GM12864 (cell line): ENCODE results near the gene C4orf36.

Experiments used
- DNase-seq: peaks from one replicate; pipeline ENCODE4 v3.0.0-alpha.2; 2011; ENCODE audit warnings: low read depth
- H3K4me3 ChIP-seq: 2 replicates; pipeline ENCODE4 v1.5.1; 2011; ENCODE audit warnings: mild to moderate bottlenecking, low read depth, low read length, control low read depth
- TF ChIP-seq, protein P1 (sequence below): IDR thresholded peaks from 2 replicates; pipeline ENCODE4 v1.5.1; 2011; ENCODE audit warnings: low read depth, mild to moderate bottlenecking, moderate library complexity, low read length, control low read depth, inconsistent platforms; ENCODE audit errors: missing control alignments

Gene C4orf36

DNA sequence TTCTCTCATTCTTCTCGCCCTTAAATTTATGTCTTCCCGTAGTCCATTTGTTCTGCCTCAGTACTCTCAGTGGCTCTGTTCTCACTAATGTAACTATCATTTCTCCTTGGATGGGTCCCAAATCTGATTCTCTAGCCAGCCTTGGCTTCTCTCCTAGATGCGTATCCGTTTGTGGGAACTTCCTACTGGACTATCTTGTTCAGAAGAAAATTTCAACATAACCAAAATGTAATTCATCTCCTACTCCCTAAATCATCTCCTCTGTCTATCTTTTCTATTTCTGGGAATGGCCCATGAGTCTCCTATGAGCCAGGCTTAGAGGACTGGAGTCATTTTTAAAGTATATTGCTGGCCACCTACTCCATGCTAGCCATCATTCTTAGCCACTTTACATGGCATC, 4.4 kb upstream of the C4orf36 start:
- no peak for DNase-seq
- no peak overlapping the region for H3K4me3 ChIP-seq
- TF ChIP-seq, protein P1, sequence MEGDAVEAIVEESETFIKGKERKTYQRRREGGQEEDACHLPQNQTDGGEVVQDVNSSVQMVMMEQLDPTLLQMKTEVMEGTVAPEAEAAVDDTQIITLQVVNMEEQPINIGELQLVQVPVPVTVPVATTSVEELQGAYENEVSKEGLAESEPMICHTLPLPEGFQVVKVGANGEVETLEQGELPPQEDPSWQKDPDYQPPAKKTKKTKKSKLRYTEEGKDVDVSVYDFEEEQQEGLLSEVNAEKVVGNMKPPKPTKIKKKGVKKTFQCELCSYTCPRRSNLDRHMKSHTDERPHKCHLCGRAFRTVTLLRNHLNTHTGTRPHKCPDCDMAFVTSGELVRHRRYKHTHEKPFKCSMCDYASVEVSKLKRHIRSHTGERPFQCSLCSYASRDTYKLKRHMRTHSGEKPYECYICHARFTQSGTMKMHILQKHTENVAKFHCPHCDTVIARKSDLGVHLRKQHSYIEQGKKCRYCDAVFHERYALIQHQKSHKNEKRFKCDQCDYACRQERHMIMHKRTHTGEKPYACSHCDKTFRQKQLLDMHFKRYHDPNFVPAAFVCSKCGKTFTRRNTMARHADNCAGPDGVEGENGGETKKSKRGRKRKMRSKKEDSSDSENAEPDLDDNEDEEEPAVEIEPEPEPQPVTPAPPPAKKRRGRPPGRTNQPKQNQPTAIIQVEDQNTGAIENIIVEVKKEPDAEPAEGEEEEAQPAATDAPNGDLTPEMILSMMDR = no peak

DNA sequence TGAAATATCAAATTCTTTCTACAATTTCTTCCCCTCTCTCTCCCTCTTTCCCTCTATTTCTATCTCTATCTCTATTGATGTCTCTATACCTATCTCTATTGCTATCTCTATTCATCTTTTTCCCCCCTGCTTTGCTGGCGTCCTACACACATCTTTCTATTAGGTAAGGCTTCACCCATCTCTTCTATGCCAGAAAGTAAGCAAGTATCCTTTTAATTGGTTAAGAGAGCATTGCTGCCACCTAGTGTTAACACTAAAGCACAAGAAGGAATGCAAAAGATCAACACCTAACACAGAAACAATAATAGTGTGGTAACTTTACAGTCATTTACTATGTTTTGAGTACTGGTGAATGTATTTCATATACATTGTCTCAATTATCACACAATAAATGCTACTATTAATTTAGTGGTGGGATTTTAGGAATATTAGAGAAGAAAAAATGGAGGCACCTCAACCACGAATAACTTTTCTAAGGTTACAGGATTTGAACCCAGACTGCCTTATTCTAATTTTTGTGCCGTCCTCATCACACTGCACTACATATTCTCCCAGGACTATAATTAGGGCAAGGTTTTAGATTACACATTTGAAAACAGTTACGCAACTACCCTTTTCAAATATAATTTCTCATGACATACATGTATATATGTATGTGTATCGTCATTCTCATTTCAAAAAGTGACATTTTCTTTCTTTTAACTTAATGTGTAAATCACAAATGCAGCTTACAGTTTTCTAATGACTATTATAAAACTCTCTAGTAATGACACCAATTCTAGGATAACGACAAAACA, 3.7 kb upstream of the C4orf36 start:
- H3K4me3 ChIP-seq = no peak overlapping the region
- TF ChIP-seq, protein P1 = peak; percentile 54
- no peak for DNase-seq

DNA sequence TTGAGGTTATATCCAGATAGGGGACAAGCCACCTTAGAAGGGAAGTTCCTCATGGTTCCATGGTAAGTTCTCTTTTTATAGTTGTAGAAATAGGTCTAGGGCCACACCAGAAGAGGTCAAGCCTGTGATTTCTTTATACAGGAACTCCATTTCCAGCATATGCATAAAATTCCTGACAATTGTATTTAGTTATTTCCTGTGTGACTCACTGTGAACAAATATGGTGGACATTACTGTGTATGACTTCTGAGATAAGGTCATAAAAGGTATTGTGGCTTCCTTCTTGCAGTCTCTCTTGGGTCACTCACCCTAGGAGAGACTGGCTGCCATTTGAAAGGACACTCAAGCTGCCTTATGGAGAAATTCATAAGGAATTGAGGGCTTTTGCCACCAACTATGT, 2.2 kb upstream of the C4orf36 start:
- TF ChIP-seq, protein P1 = no peak
- no peak for DNase-seq

DNA sequence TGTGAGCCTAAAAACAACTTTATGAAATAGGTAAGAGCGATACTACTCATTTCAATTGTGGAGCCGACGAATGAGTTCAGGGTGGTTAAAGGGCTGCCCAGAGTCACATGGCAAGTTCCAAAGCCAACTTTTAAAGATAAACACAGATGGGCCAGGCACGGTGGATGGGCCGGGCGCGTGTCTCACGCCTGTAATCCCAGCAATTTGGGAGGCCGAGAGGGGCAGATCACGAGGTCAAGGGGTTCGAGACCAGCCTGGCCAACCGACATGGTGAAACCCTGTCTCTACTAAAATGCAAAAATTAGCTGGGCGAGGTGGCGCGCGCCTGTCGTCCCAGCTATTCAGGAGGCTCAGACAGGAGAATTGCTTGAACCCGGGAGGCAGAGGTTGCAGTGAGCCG, 914 bp upstream of the C4orf36 start:
- no peak for DNase-seq
- no peak overlapping the region for H3K4me3 ChIP-seq
- TF ChIP-seq, protein P1 = no peak

More for the DNA sequence above, 2.2 kb upstream of the C4orf36 start:
- H3K4me3 ChIP-seq = no peak overlapping the region

DNA sequence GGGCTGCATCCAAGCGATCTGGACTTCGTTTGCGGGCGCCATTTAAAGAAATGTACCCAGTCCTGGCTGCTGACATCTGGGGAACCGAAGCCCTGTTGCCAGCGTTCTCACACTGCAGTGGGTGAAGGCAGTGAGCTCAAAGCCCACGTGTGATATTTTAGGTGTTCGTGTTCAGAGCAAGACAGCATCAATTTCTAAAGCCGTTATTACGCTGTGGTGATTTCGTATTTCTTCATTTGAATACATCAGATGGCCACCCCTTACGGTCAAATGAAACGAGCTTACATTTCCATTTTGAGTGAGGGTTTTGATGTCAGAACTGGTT, 376 bp upstream of the C4orf36 start:
- H3K4me3 ChIP-seq = peak overlapping the region; percentile 52
- TF ChIP-seq, protein P1 = no peak
- DNase-seq = no peak

DNA sequence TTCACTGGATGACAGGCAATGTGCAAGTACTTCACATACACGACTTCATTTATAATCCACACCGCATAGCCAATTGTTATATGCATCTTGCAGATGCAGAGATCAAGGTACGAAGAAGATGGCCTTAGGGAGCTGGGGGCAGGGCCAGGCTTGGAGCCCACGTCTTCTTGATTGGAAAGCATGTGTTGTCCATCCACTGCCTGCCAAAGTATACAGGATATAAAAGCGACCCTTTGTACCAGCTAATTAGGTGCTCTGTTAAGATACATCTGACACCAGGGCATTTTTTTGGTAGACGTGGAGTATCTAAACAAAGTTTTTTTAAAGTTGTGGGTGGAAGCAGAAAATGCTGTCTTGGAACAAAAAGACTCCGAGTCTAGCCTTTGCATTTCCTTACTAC, 1.4 kb downstream of the C4orf36 start:
- TF ChIP-seq, protein P1 = no peak
- DNase-seq = no peak
- H3K4me3 ChIP-seq = no peak overlapping the region

DNA sequence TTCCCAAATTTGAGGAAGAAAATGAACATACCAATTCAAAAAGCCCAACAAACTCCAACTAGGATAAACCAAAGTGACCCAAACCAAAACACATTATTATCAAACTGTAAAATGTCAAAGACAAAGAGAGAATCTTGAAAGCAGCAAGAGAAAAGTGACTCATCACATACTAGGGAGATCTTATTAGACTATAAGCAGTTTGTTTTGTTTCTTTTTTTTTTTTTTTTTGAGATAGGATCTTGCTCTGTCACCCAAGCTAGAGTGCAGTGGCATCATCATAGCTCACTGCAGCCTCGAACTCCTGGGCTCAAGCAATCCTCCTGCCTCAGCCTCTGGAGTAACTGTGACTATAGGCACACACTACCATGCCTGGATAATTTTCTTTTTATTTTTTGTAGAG, 12.6 kb downstream of the C4orf36 start:
- H3K4me3 ChIP-seq = no peak overlapping the region
- no peak for DNase-seq
- TF ChIP-seq, protein P1 = no peak
